GM19240 (cell line): ENCODE measurements around the gene NCAPH2.

ENCODE experiments used
- DNase-seq: peaks from one replicate; pipeline ENCODE4 v3.0.0; 2011; ENCODE audit warnings: low spot score; ENCODE audit not compliant: insufficient read length

NCAPH2 gene

GRCh38 chr22:50474710-50475651 is 33.0 kb upstream of the NCAPH2 start, which contains the start of gene SBF1:
Gene SBF1, minus strand, starts transcription at chr22:50475035. Its CDS starts 195 bp downstream, at chr22:50474840.
- DNase-seq, result peak; percentile 98

GRCh38 chr22:50475652-50476002 is 32.4 kb upstream of the NCAPH2 start:
- DNase-seq, result no peak

- DNase-seq, result no peak
Observed at GRCh38 chr22:50476868-50477267, 31.2 kb upstream of the NCAPH2 start.

- DNase-seq, result no peak
Observed at GRCh38 chr22:50477923-50478322, 30.1 kb upstream of the NCAPH2 start.

GRCh38 chr22:50479721-50480120 is 28.3 kb upstream of the NCAPH2 start:
- DNase-seq, result no peak

GRCh38 chr22:50481045-50481439 is 27.0 kb upstream of the NCAPH2 start:
- DNase-seq, result no peak

- no peak for DNase-seq
Observed at GRCh38 chr22:50481440-50482106, 26.5 kb upstream of the NCAPH2 start, which contains the start of gene ADM2. Gene ADM2, plus strand, starts transcription at chr22:50481543. Its CDS starts 305 bp downstream, at chr22:50481848.

- no peak for DNase-seq
Observed at GRCh38 chr22:50482107-50483074, 25.6 kb upstream of the NCAPH2 start.

- DNase-seq, result no peak
Observed at GRCh38 chr22:50483106-50483505, 24.9 kb upstream of the NCAPH2 start.

- DNase-seq, result no peak
Observed at GRCh38 chr22:50483556-50483955, 24.5 kb upstream of the NCAPH2 start.

GRCh38 chr22:50483977-50484853 is 23.8 kb upstream of the NCAPH2 start:
- DNase-seq, result no peak

- DNase-seq, result no peak
Observed at GRCh38 chr22:50485221-50486131, 22.5 kb upstream of the NCAPH2 start.

- DNase-seq, result no peak
Observed at GRCh38 chr22:50486561-50487289, 21.3 kb upstream of the NCAPH2 start, which contains the start of gene MIOX. Gene MIOX, plus strand, starts transcription at chr22:50486859. Its CDS starts 39 bp downstream, at chr22:50486898.

- no peak for DNase-seq
Observed at GRCh38 chr22:50487290-50488005, 20.6 kb upstream of the NCAPH2 start.

- no peak for DNase-seq
Observed at GRCh38 chr22:50488006-50488677, 19.9 kb upstream of the NCAPH2 start.

- no peak for DNase-seq
Observed at GRCh38 chr22:50488886-50489285, 19.1 kb upstream of the NCAPH2 start.
